ENCODE measurements around the gene MARCO. TPM values are rescaled to one million over a fixed set of nuclear protein-coding genes. Genes with fewer than 3 reads are reported as not detected.

MARCO gene
- total RNA-seq, 1 experiment from 2014 or later, result 0.54 TPM

DNA sequence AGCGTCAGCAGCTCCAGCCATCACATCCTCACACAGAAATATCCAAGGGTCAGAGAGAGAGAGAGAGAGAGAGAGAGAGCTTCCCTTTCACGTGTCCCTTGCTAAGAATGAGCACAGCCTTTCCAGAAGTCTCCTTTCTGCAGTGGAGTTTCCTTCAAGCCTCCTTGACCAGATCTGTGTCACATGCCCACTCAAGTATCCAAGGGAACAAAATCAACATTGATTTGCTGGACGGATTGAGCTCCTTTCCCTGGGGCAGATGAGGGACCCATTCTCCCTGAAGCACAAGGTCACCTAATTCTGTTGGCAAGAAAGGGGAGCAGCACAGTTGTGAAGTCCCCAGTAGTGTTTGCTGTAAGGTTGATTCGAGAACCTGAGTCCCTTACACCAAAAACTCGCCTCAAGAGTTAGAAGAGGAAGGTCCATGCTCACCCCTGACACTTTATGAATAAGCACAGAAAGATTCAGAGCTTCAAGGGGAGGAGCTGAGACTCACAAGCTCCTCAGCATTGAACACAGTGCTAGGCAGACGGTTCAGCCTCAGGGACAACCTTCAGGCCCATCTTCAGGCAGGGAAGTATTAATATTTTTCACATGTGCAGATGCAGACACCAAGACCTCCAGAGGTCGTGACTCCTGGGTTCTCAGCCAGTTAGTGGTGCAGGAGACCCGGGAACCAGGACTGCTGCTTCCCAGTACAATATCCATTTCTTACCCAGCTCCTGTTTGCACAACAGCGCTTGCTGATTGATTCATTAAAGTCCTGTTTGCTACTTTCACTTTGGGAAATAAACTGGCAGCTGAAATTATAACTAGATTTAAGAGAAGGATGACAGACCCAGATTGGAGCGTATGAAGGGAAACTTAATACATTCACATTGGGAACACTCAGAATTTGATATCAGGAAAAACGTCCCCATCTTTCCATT, 38.2 kb upstream of the MARCO start:
- intact Hi-C loops (cut with micrococcal nuclease), result no loop called here
- Histone ChIP-seq H3K79me2 (ENCODE audit: insufficient read depth, low read length) (no peaks in the 10 kb centered on the region), H3K4me1 (ENCODE audit: control insufficient read depth in 1 of 2, insufficient read depth in 2 of 2, low read length in 2 of 2) (no peaks in the 10 kb centered on the region), H3K9me2 (ENCODE audit: insufficient read depth) (no peaks in the 10 kb centered on the region), H2AFZ (ENCODE audit: low read depth, low read length, poor library complexity, severe bottlenecking) (no peak overlapping the region), H3K4me3 (replicated peaks in 1 of 2; ENCODE audit: low read depth in 1 of 2, low read length in 2 of 2) (no peak overlapping the region), H3K9me3 (ENCODE audit: control insufficient read depth in 1 of 2, insufficient read depth in 1 of 2, low read depth in 1 of 2, low read length in 2 of 2) (no peaks in the 10 kb centered on the region), H3K36me3 (ENCODE audit: control insufficient read depth in 1 of 2, insufficient read depth in 2 of 2, low read length in 2 of 2) (no peaks in the 10 kb centered on the region), H3K4me2 (ENCODE audit: low read length) (no peak overlapping the region), H4K20me1 (ENCODE audit: insufficient read depth) (no peaks in the 10 kb centered on the region), H3K9ac (ENCODE audit: low read length) (no peak overlapping the region), H3K27ac (ENCODE audit: low read depth, low read length) (no peak overlapping the region), H3K27me3 (ENCODE audit: insufficient read depth, low read length) (no peaks in the 10 kb centered on the region)
- ChIA-PET POLR2A (no interaction called here), RAD21 (ENCODE audit: low non-redundant PET in 1 of 2, low total read pairs in 2 of 2, uncharacterized antibody in 2 of 2, unreplicated experiment in 2 of 2) (no interaction called here), CTCF (no interaction called here)
- BruUV-seq (replicated peaks), result no TSS peak
- TF ChIP-seq SIN3A (IDR thresholded peaks at IDR 0.05; ENCODE audit: low read depth) (no peak), ELF1 (IDR thresholded peaks at IDR 0.05; ENCODE audit: borderline replicate concordance, low read depth) (no peak), FOSL1 (IDR thresholded peaks at IDR 0.05; ENCODE audit: low read depth) (no peak), ZFX (IDR thresholded peaks at IDR 0.05) (no peak)
- ATAC-seq (no peak), DNase-seq (ENCODE audit: low read depth, low spot score) (no peak)

- BruUV-seq (replicated peaks), result no TSS peak
- H2AFZ ChIP-seq (ENCODE audit: low read depth, low read length, poor library complexity, severe bottlenecking), result no peak overlapping the region
- no peaks in the 10 kb centered on the region for H3K4me1 ChIP-seq (ENCODE audit: control insufficient read depth in 1 of 2, insufficient read depth in 2 of 2, low read length in 2 of 2)
- ChIA-PET RAD21 (ENCODE audit: low non-redundant PET in 1 of 2, low total read pairs in 2 of 2, uncharacterized antibody in 2 of 2, unreplicated experiment in 2 of 2) (no interaction called here), CTCF (no interaction called here), POLR2A (no interaction called here)
- no peak for DNase-seq (ENCODE audit: low read depth, low spot score)
- no peaks in the 10 kb centered on the region for H3K36me3 ChIP-seq (ENCODE audit: control insufficient read depth in 1 of 2, insufficient read depth in 2 of 2, low read length in 2 of 2)
- no peaks in the 10 kb centered on the region for H3K9me2 ChIP-seq (ENCODE audit: insufficient read depth)
- H3K27me3 ChIP-seq (ENCODE audit: insufficient read depth, low read length), result no peaks in the 10 kb centered on the region
- H3K4me2 ChIP-seq (ENCODE audit: low read length), result no peak overlapping the region
- no peak overlapping the region for H3K9ac ChIP-seq (ENCODE audit: low read length)
- no peaks in the 10 kb centered on the region for H4K20me1 ChIP-seq (ENCODE audit: insufficient read depth)
- H3K9me3 ChIP-seq (ENCODE audit: control insufficient read depth in 1 of 2, insufficient read depth in 1 of 2, low read depth in 1 of 2, low read length in 2 of 2), result no peaks in the 10 kb centered on the region
- no peak for ATAC-seq
- no peaks in the 10 kb centered on the region for H3K79me2 ChIP-seq (ENCODE audit: insufficient read depth, low read length)
- no peak overlapping the region for H3K27ac ChIP-seq (ENCODE audit: low read depth, low read length)
- intact Hi-C loops (cut with micrococcal nuclease), result no loop called here
- H3K4me3 ChIP-seq (replicated peaks in 1 of 2; ENCODE audit: low read depth in 1 of 2, low read length in 2 of 2), result no peak overlapping the region
- TF ChIP-seq EZH2 (IDR thresholded peaks at IDR 0.05) (no peak), SRF (IDR thresholded peaks at IDR 0.05; ENCODE audit: low read depth) (no peak), FOSL1 (IDR thresholded peaks at IDR 0.05; ENCODE audit: low read depth) (no peak), EZH2phosphoT487 (IDR thresholded peaks at IDR 0.05; ENCODE audit: borderline replicate concordance) (no peak), JUND (IDR thresholded peaks at IDR 0.05) (no peak), EGR1 (IDR thresholded peaks at IDR 0.05; ENCODE audit: low read depth) (no peak)
- TF ChIP-seq, protein P1, sequence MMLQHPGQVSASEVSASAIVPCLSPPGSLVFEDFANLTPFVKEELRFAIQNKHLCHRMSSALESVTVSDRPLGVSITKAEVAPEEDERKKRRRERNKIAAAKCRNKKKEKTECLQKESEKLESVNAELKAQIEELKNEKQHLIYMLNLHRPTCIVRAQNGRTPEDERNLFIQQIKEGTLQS (IDR thresholded peaks at IDR 0.05), result no peak
- TF ChIP-seq, protein P2, sequence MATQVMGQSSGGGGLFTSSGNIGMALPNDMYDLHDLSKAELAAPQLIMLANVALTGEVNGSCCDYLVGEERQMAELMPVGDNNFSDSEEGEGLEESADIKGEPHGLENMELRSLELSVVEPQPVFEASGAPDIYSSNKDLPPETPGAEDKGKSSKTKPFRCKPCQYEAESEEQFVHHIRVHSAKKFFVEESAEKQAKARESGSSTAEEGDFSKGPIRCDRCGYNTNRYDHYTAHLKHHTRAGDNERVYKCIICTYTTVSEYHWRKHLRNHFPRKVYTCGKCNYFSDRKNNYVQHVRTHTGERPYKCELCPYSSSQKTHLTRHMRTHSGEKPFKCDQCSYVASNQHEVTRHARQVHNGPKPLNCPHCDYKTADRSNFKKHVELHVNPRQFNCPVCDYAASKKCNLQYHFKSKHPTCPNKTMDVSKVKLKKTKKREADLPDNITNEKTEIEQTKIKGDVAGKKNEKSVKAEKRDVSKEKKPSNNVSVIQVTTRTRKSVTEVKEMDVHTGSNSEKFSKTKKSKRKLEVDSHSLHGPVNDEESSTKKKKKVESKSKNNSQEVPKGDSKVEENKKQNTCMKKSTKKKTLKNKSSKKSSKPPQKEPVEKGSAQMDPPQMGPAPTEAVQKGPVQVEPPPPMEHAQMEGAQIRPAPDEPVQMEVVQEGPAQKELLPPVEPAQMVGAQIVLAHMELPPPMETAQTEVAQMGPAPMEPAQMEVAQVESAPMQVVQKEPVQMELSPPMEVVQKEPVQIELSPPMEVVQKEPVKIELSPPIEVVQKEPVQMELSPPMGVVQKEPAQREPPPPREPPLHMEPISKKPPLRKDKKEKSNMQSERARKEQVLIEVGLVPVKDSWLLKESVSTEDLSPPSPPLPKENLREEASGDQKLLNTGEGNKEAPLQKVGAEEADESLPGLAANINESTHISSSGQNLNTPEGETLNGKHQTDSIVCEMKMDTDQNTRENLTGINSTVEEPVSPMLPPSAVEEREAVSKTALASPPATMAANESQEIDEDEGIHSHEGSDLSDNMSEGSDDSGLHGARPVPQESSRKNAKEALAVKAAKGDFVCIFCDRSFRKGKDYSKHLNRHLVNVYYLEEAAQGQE (IDR thresholded peaks at IDR 0.05; ENCODE audit: low read depth), result no peak
- TF ChIP-seq, protein P3, sequence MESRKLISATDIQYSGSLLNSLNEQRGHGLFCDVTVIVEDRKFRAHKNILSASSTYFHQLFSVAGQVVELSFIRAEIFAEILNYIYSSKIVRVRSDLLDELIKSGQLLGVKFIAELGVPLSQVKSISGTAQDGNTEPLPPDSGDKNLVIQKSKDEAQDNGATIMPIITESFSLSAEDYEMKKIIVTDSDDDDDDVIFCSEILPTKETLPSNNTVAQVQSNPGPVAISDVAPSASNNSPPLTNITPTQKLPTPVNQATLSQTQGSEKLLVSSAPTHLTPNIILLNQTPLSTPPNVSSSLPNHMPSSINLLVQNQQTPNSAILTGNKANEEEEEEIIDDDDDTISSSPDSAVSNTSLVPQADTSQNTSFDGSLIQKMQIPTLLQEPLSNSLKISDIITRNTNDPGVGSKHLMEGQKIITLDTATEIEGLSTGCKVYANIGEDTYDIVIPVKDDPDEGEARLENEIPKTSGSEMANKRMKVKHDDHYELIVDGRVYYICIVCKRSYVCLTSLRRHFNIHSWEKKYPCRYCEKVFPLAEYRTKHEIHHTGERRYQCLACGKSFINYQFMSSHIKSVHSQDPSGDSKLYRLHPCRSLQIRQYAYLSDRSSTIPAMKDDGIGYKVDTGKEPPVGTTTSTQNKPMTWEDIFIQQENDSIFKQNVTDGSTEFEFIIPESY (IDR thresholded peaks at IDR 0.05; ENCODE audit: extremely low read depth, insufficient replicate concordance, low read length), result no peak
Observed at GRCh38 chr2:118905206-118905605, 36.8 kb upstream of the MARCO start.

All from HCT116 (cell line).